ENCODE results near the gene FCHSD1.

DNA sequence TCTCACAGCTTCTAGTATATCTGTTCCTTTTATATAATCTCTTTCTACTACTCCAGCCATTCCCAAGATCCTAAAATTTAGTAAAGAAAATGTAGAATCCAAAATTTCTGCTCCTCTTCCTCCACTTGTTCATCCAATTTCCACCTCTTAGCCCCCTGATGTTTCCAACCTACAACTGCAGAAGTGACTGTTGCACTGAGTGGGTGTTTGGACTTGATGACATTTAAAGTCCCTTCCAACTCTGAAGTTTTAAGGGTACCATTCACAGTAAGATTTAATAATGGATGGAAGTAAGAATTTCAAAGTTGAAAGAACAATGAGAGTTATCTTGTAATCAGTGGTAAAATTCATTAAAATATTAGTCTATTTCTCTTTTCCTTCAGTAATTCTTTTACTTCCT is 37.9 kb downstream of the FCHSD1 start:
- TF ChIP-seq, protein P1, sequence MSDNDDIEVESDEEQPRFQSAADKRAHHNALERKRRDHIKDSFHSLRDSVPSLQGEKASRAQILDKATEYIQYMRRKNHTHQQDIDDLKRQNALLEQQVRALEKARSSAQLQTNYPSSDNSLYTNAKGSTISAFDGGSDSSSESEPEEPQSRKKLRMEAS (IDR thresholded peaks at IDR 0.05; ENCODE audit: low read depth, low read length), result no peak
- no peak for TF ChIP-seq GABPA (IDR thresholded peaks at IDR 0.05; ENCODE audit: low read depth)
- no peak for TF ChIP-seq YBX1 (IDR thresholded peaks at IDR 0.05)
- no peak for TF ChIP-seq SUPT20H (IDR thresholded peaks at IDR 0.05; ENCODE audit: borderline replicate concordance, control insufficient read depth, low read depth, low read length)
- TF ChIP-seq, protein P2, sequence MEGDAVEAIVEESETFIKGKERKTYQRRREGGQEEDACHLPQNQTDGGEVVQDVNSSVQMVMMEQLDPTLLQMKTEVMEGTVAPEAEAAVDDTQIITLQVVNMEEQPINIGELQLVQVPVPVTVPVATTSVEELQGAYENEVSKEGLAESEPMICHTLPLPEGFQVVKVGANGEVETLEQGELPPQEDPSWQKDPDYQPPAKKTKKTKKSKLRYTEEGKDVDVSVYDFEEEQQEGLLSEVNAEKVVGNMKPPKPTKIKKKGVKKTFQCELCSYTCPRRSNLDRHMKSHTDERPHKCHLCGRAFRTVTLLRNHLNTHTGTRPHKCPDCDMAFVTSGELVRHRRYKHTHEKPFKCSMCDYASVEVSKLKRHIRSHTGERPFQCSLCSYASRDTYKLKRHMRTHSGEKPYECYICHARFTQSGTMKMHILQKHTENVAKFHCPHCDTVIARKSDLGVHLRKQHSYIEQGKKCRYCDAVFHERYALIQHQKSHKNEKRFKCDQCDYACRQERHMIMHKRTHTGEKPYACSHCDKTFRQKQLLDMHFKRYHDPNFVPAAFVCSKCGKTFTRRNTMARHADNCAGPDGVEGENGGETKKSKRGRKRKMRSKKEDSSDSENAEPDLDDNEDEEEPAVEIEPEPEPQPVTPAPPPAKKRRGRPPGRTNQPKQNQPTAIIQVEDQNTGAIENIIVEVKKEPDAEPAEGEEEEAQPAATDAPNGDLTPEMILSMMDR (IDR thresholded peaks at IDR 0.05 in 2 of 3, conservative IDR thresholded peaks at IDR 0.05 in 1 of 3; ENCODE audit: control insufficient read depth in 2 of 3, extremely low read depth in 1 of 3, insufficient read depth in 1 of 3, low read depth in 3 of 3, low read length in 3 of 3), result no peak
- TF ChIP-seq ZNF24 (IDR thresholded peaks at IDR 0.05), result no peak
- no peak for TF ChIP-seq CBX3 (IDR thresholded peaks at IDR 0.05; ENCODE audit: borderline replicate concordance, low read depth)
- no peak for TF ChIP-seq TAF1 (IDR thresholded peaks at IDR 0.05; ENCODE audit: borderline replicate concordance, low read depth, low read length)
- no peak for TF ChIP-seq EED (IDR thresholded peaks at IDR 0.05; ENCODE audit: low read depth)
- TF ChIP-seq ETV6 (conservative IDR thresholded peaks at IDR 0.05 in 1 of 2, IDR thresholded peaks at IDR 0.05 in 1 of 2; ENCODE audit: borderline replicate concordance in 1 of 2, low read depth in 1 of 2), result no peak
- TF ChIP-seq MYC (IDR thresholded peaks at IDR 0.05; ENCODE audit: insufficient read depth, insufficient read length, insufficient replicate concordance, low read length, severe bottlenecking), result no peak
